Activated T-cell treated with anti-CD3 and anti-CD28 coated beads for 24 hours (primary cell): ENCODE measurements around the gene SLC48A1.

Source experiments
- DNase-seq: peaks from one replicate; pipeline ENCODE4 v3.0.0-alpha.2; 2020; ENCODE audit warnings: low read depth

The SLC48A1 gene

DNA sequence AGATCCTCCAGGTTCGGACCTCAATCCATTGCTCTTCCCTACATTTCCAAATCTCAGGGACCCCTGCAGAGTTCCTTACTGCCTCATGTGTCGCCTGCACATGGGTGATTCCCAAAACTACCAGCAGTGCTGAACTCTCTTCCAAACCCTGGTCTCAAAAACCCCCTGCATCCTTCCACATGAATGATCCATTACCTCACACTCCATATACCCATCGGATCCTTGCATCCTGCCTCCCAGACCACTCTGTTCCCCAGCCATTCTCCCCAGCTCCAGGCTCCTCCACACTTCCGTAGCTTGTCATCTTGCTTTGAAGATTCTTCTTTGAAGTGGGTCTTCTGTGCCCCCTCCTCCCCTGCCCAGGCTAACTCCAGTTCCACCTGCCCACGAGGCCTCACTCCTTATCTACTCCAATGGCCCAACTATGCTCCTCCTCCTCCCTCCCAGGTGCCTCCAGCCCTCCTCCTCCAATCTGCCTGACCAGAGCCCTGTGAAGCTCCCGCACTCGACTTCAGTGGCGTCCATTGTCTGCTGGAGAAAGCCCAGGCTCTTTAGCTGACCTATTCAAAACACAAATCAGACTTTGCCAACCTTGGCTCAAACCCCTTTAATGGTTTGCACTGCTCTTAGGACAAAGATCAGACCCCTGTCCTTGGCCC lies 28.1 kb upstream of the SLC48A1 start:
- no peak for DNase-seq

DNA sequence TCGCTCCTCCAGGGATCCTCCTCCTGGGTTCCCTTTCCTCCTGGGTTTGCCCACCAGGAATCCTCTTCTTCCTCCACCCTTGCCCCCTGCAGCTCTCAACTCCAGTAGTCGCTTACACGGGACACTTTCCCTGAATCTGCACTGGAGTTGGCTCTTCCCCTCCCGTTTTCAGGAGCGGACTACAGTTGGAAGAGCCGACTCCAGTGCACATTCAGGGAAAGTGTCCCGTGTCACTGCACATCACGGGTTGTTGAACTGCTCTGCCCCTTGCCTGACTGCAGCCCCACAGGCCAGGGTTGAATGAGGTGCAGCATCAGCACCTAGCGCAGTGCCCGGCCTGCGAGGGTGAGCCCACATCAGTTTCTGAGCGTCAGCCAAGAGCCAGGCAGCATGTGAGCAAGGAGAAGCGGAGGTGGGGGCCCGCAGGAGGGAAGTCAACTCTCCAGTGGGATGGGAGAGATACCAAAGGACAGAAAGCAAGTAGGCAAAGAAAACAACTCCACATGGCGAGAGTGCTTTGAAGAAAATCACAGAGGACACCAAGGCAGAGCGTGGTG lies 27.5 kb upstream of the SLC48A1 start:
- DNase-seq: no peak

DNA sequence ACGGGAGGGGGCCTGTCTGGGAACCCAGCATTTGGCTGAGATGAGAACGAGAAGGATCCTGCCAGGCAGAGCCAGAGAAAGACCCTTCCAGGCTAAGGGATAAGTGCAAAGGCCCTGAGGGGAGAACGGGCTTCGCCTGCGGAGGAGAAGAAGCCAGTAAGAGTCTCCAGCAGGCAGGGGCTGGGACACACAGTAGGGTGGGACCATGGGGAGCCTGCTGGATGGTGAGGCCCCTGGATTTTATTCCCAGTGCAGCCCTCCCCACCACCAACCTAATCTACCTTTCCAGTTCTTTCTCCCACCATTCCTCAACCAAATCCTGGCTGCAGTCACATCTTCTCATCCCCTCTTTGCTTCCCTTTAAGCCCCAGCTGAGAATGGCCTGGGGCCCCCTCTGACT lies 27.0 kb upstream of the SLC48A1 start:
- no peak for DNase-seq

DNA sequence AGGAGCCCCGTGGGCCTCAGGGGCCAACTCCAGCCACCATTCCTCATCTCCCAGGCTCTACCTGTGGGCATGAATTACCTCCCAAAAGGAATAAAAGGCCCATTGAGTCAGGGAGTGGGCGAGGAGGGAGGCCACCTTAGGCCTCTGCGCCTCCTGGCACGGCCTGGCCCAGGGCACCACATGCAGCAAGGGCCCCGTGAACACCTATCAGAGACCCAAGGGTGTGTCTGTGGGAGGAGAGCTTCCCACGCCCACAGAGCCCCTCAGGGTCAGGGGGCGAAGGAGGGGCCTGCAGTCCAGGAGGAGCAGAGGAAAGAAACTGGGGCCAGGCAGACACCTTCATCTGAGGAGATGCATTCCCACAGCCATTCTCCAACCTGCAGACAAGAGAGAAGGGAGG lies 26.5 kb upstream of the SLC48A1 start:
- DNase-seq: no peak

DNA sequence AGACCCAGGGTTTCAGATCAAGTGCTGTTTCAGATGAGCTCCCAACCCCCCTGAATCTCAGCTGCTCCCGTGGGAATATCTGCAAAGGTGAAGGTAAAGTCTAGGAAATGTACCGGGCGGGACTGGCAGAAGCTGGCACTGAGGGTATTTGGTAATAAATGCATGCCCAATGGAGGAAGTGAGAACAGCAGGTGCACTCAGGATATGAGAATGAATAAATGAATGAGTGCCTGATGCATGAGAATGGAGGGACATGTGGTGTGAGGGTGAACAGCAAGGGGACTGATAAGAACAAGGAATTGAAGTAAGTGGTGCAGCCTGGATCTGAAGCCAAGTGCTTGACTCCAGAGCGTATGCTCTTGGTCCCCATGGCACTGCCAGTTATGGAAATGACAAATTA lies 25.9 kb upstream of the SLC48A1 start:
- no peak for DNase-seq

GRCh38 chr12:47747596-47748506 lies 25.2 kb upstream of the SLC48A1 start:
- no peak for DNase-seq

GRCh38 chr12:47748507-47748828 lies 24.6 kb upstream of the SLC48A1 start:
- DNase-seq: no peak

GRCh38 chr12:47748899-47749298 lies 24.1 kb upstream of the SLC48A1 start:
- DNase-seq: no peak

DNA sequence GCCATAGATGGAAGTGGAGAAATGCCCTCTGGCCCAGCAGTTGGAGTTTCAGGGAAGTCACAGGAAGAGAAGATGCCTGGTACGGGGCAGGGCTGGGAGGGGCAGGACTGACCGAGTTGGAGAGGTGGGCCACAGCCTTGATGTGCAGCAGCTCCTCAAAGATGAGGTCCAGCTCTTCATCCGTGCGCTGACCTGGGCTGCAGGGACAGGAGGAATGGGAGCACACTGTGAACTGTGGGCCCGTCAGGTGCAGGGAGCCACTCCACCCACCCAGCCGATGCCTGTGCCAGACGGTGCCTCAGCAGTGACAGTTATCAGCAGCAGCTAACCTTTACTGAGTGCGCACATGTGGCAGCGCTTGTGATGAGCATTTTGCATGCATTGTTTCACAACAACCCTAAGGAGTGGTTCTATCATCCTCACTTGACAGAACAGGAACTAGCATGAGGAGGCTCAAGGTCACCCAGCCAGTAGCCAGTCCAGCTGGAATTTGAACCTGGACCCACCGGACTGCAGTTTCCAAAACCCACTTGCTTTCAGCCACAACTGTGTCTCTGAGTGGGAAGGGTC lies 22.7 kb upstream of the SLC48A1 start:
- DNase-seq: no peak

GRCh38 chr12:47750916-47751470 lies 22.0 kb upstream of the SLC48A1 start:
- no peak for DNase-seq

DNA sequence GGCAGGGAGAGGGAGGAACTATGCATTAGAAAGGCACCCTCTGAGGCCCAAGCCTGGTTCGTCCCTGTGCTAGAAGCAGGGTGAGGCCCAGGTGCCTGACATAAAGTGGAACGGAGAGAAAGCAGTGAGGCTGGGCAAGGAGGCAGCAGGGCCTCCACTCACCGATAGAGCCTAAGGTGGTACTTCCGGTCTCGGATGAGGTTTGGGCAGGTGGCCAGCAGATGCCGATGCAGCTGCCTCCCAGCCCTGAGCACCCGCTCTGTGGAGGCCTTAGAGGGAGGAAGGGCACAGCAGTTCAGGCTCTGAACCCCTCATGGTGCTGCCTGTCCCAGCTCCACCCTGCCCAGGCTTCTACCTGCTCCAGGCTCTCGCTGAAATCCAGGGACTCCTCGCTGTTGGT lies 21.5 kb upstream of the SLC48A1 start:
- DNase-seq: no peak

DNA sequence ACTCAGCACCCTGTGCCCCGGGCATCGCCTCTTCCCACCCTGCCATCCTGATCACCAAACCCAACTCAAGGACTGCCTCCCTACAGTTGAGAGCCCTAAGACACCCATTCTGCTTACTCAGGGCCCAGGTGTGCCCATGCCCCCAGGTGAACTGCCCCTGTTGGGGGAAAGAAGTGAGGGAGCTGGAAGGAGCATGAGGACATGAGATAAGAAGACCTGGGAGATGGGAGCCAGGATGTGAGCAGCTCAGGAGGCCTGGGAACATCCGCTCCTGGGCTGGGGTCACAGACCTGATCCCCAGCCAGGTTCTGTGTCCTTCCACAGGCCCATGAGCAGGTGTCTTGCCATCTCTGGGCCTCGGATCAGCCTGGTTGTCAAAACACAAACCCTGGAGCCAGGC lies 20.9 kb upstream of the SLC48A1 start:
- no peak for DNase-seq

- DNase-seq: no peak
Observed at GRCh38 chr12:47752552-47752951, 20.5 kb upstream of the SLC48A1 start.

DNA sequence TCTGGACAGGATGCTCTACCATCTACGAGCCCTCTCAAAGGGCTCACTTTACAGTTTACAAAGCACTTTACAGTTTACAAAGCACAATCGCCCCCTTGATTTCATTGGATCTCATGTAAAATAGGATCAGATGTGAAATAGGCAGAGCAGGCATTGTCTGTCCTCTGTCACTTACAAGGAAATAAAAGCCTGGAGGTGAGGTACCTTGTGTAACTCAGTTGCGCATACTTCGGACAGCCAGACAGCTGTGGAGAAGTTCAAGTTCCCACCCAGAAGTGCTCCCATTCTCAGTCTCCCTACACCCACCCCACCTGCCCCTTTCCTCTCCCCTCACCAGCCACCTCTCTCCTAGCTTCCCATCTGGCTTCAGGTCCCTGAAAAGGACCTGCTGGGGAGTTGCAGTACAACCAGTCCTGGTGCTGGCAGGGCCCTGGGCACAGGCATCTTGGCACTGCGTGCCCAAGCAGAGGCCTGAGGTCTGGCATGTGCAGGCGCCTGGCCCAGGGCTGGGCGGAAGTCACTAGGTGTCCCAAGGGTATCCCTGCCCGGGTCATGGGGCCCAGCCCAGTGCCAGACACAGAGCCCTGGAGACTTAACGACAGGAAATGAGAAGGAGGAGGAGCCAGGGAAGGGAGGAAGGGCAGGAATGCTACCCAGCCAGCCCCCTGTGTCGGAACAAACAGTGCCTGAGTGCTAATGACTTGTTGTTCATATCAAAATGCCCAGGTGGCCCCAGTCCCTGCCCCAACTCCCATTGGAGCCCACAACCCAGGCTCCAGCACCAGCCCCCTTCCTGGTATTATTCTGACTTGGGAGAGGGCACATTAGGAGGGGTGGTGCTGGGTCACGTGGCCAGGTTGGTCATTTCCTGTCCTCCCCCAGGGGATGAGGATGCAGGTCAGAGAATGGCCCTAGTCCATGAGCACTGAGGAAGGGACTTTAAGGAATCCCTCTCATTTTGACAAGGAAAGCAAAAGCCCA lies 19.7 kb upstream of the SLC48A1 start:
- DNase-seq: no peak

DNA sequence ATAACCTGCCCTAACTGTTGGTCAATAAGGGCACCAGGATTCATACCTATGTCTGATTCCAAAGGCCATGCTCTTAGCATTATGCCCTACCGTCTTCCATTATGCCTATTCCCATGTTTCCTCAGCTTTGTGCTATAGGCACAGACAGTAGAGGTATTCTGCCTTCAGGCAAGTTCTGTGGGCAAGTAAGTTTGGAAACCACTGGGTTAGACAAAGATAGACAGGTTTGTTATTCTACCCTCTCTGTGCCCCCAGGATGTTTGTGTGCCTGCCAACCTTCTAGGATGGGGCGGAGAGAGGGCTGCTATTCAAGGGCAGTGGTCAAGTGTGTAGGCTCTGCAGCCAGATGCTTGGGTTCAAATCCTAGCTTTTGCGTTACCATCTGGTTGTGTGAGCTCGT lies 18.9 kb upstream of the SLC48A1 start:
- DNase-seq: no peak

- no peak for DNase-seq
Observed at GRCh38 chr12:47754881-47755280, 18.2 kb upstream of the SLC48A1 start.

- peak; percentile 17 for DNase-seq
Observed at GRCh38 chr12:47755655-47756562, 17.1 kb upstream of the SLC48A1 start.

- no peak for DNase-seq
Observed at GRCh38 chr12:47757364-47757839, 15.6 kb upstream of the SLC48A1 start.

DNA sequence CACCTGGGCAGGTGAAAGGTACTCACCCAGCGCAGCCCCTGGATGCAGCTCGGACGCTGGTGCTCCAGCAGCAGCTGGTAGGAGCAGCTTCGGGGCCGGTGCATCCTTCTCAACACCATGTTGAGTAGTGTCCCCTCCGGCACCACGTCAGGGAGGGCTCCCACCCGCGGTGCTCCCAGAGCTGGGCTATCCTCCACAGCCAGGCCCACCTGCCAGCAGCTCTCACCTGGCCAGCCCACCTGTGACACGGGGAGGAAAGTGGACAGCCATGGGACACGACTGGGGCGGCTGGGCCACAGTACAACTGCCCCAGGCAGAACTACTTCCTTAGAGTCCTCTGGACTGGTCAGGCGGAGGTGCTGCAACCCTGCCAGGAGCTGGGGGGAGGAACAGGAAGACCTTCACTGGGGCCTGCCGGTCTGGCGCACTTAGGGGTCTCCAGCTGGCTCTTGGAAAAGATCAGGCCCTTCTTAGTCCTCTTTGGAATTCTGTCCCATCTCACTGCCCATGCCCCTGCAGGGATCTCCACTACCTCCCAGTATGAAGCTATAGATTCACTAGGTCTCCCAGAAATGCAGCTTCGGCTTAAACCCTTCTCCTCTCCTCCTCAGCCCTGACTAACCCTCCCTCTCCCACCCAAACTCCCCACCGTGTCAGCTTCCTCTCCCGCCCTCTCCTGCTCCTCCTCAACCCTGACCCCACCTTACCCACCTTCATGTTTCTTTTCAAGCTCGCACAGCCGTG lies 15.0 kb upstream of the SLC48A1 start:
- no peak for DNase-seq

GRCh38 chr12:47758584-47758833 lies 14.5 kb upstream of the SLC48A1 start:
- DNase-seq: no peak
